Measurements from ENCODE around the gene UBAP2L. TPM values are rescaled to one million over a fixed set of nuclear protein-coding genes. Genes with fewer than 3 reads are reported as not detected.
A peak's percentile ranks its signal among the peaks of the same experiment; 100 is the strongest.

UBAP2L gene
- total and polyA plus RNA-seq, 9 of the 15 experiments (the other 6 are each of a cell fraction or from before 2014, with no cell fraction given), result 75.0 to 245 (median 119) TPM

DNA sequence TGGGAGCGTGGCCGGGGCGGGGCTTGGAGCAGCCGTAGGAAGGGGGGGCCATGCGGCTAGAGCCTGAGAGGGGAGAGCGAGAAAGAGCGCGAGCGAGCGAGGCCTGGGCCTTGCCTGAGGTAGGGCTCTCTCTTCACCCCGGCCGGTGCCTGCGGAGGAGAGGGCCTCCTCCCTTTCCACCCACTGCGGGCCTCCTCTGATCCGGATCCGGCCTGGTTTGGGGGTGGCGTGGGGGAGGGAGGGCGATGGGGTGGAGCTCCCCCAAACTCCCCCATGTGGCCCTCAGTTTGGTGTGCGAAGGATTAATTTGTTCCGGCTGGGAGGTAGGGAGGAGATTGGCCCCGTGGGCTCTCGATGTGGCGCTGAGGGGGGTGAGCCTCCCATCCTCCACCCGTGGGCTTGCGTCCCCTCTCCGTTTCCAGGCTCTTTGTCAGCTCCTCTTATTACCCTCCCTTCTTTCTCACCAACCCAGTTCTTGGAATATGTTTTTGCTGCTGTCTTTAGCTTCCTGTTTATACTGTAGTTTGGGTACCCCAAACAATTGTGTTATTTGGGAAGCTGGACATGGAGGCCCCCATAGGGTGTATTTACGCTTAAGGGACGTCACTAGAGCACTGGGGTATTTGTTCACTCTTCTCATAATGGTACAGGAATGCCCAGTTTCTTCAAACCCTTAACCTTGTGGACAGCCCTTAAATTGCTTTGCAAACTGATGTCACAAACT, 685 bp downstream of the UBAP2L start (continued):
- peak; percentile 91 for TF ChIP-seq GTF2E2 (tag; IDR thresholded peaks at IDR 0.05)
- TF ChIP-seq, protein P1, sequence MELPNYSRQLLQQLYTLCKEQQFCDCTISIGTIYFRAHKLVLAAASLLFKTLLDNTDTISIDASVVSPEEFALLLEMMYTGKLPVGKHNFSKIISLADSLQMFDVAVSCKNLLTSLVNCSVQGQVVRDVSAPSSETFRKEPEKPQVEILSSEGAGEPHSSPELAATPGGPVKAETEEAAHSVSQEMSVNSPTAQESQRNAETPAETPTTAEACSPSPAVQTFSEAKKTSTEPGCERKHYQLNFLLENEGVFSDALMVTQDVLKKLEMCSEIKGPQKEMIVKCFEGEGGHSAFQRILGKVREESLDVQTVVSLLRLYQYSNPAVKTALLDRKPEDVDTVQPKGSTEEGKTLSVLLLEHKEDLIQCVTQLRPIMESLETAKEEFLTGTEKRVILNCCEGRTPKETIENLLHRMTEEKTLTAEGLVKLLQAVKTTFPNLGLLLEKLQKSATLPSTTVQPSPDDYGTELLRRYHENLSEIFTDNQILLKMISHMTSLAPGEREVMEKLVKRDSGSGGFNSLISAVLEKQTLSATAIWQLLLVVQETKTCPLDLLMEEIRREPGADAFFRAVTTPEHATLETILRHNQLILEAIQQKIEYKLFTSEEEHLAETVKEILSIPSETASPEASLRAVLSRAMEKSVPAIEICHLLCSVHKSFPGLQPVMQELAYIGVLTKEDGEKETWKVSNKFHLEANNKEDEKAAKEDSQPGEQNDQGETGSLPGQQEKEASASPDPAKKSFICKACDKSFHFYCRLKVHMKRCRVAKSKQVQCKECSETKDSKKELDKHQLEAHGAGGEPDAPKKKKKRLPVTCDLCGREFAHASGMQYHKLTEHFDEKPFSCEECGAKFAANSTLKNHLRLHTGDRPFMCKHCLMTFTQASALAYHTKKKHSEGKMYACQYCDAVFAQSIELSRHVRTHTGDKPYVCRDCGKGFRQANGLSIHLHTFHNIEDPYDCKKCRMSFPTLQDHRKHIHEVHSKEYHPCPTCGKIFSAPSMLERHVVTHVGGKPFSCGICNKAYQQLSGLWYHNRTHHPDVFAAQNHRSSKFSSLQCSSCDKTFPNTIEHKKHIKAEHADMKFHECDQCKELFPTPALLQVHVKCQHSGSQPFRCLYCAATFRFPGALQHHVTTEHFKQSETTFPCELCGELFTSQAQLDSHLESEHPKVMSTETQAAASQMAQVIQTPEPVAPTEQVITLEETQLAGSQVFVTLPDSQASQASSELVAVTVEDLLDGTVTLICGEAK (IDR thresholded peaks at IDR 0.05), result peak; percentile 49
- TF ChIP-seq, protein P1 (CRISPR knock-in tag; IDR thresholded peaks at IDR 0.05), result no peak
- TF ChIP-seq SMAD3 (CRISPR knock-in tag; conservative IDR thresholded peaks at IDR 0.05), result peak; percentile 67; the same call in 1 of the 2 replicates
